ENCODE results near the gene FOXK1.

The FOXK1 gene

DNA sequence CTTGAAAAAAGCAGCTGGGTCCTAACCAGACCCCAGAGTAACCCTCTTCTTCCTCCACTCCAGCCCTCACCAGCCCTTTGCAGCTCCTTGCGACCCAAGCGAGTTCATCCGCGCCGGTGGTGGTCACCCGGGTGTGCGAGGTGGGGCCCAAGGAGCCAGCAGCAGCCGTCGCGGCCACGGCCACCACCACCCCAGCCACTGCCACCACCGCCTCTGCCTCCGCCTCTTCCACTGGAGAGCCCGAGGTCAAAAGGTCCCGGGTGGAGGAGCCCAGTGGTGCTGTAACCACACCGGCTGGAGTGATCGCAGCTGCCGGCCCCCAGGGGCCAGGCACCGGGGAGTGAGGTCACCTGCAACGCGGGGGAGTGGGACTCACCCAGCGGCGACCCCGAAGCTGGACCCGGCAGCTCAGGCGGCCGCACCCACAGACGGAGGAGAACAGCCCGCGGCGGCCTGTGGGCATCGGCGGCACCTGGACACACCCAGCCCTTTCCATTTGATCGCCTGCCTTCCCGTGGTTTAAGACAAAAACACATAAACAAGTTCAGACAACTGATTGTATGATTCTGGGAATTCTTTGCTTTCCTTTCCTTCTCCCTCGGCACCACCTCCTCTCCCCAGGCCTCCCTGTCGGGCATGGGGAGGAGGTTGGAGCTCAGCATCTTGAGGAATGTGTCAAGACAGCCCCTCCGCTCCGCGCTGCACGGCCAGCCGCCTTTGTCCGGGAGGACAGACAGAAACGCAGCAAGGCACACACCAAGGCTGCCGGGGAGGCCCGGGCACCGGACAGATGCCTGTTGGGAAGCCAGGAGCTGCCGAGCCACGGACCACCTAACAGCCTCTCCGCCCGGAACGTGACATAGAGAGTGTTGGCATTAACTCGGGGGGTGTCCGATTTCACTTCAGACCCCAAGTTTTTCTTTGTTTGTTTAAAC, 80.3 kb downstream of the FOXK1 start:
- no peaks in the 10 kb centered on the region for H3K27me3 ChIP-seq
- no peak overlapping the region for H3K4me3 ChIP-seq
- peaks cover 16 to 61% (median 34%) of the 10 kb centered on the region in 11 experiments; a peak in 15 of 22 replicates for H4K20me1 ChIP-seq
- TF ChIP-seq Cebpa-rat (IDR thresholded peaks at IDR 0.05) = no peak
- H3K9me3 ChIP-seq (replicated peaks in 1 of 11) = no peaks in the 10 kb centered on the region
- no peak overlapping the region for H3K9ac ChIP-seq
- H3K4me2 ChIP-seq = no peak overlapping the region
- peaks cover 95 to 100% (median 100%) of the 10 kb centered on the region in 11 experiments for H3K36me3 ChIP-seq
- H3K4me1 ChIP-seq = no peaks in the 10 kb centered on the region
- no peak overlapping the region for H3K27ac ChIP-seq

DNA sequence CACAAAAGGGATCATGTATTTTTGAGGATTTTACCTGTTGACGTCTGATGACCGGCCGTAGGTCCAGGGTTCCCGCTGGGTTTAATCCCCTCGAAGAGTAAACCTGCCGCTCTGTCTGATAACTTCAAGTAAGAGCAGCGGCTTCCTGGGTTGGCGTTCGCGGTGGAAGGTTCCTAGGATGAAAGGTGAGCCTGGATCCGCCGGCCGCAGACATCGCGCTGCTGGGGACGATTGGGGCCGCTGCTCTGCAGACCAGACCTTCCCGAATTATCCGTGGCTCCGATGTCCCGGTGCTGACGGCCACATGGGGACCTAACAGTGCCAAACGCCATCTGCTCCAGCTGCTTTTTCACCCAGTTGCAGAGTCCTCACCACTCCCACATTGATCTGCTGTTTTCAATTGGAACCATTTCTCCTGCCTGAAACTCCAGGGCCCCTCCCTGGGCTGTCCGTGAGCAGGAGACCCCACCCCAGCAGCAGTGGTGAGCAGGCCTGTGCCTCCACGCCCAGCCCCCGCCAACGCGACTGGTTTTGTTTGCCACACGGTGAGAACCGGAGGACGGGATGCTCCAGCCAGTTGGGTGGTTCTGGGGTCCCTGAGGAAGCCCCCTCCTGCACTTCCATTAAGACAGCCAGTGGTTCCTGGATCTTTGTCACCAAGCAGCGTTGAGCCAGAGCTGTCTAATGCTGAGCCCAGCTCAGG, 81.1 kb downstream of the FOXK1 start:
- Histone ChIP-seq H3K4me1 (no peaks in the 10 kb centered on the region), H3K9ac (no peak overlapping the region), H3K36me3 (peaks cover 90 to 97% (median 95%) of the 10 kb centered on the region in 11 experiments), H3K4me3 (no peak overlapping the region), H4K20me1 (peaks cover 16 to 61% (median 37%) of the 10 kb centered on the region in 11 experiments; a peak in 15 of 22 replicates), H3K9me3 (replicated peaks in 1 of 11) (no peaks in the 10 kb centered on the region), H3K4me2 (no peak overlapping the region), H3K27ac (no peak overlapping the region), H3K27me3 (no peaks in the 10 kb centered on the region)
- TF ChIP-seq Cebpa-rat (IDR thresholded peaks at IDR 0.05) = no peak

- Histone ChIP-seq H3K36me3 (peaks cover 85 to 96% (median 90%) of the 10 kb centered on the region in 11 experiments), H3K27me3 (no peaks in the 10 kb centered on the region), H4K20me1 (peaks cover 16 to 65% (median 37%) of the 10 kb centered on the region in 11 experiments; a peak in 15 of 22 replicates), H3K9ac (no peak overlapping the region), H3K27ac (no peak overlapping the region), H3K4me1 (no peaks in the 10 kb centered on the region), H3K4me2 (no peak overlapping the region), H3K9me3 (replicated peaks in 1 of 11) (no peaks in the 10 kb centered on the region), H3K4me3 (no peak overlapping the region)
- TF ChIP-seq Cebpa-rat (IDR thresholded peaks at IDR 0.05) = no peak
Measured at GRCh38 chr7:4763794-4764185, 81.7 kb downstream of the FOXK1 start.

DNA sequence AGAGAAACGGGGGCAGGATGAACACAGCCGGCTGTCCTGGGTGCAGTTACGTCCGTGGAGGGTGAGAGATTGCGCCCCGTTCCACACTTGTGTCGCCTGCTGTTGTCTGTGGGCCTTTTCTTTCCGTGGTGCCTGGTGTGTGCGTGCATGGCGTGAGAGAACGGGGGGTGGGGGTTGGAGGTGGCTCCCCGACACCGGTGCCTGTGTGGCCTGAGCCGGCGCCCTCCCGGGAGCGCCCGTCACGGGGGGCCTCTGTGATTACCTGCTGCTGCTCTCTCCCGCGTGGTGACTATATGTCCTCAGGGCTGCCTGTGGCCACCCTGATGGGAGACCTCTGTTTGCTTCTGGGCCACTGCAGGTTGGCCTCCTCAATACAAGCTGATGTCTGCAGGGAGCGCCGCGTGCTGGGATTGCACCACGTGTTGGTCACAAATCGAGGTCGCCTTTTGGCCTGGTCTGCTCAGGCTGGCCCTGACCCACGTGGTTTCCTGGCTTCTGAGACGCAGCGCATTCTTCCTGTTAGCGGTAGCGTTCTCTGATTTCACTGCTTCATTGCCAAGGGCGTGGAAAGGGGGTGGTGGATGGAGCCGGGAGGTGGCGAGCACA, 82.4 kb downstream of the FOXK1 start:
- Histone ChIP-seq H3K4me1 (no peaks in the 10 kb centered on the region), H3K36me3 (peaks cover 79 to 95% (median 83%) of the 10 kb centered on the region in 11 experiments), H3K27ac (no peak overlapping the region)

DNA sequence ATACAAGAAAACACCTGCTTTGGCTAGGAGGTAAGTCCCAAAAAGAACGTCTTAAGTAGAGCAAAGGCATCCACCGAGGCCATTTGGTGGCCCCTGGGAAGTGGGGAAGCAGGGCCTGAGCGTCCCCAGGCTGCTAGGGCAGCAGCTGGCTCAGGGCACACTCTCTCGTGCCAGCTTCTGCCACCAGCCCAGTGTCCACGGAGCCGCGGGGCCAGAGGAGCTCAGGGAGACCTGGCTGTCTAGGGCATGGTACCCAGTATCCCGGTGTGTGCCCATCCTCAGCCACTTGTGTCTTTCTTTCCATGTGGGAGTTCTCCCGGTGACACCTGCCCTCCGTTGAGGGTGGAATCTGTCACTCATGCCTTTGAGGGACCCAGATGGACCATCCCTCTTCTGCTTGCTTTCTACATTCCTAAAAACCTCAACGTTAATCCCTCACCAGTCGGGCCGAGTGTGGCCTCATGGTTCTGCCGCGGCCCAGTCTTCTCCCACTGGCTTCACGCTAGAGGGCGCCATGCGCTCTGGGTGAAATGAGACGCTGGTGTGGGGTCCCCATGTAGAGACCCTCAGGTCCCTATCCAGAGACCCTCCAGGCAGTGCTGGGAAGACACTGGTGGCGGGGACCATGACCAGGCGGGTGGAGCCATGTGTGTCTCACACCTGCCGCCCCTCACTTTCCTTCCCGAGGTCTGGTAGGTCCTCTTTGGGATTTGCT, 83.8 kb downstream of the FOXK1 start:
- TF ChIP-seq Cebpa-rat (IDR thresholded peaks at IDR 0.05) = no peak
- Histone ChIP-seq H3K9ac (peak overlapping the region in 1 of 11 experiments; percentile 14; a peak in 1 of 22 replicates), H3K4me1 (0 out of 20 replicates have a peak, but pooled peaks cover 0 to 3% (median 0%) of the 10 kb centered on the region in 10 experiments), H4K20me1 (peaks cover 16 to 73% (median 44%) of the 10 kb centered on the region in 11 experiments; a peak in 16 of 22 replicates), H3K4me3 (no peak overlapping the region), H3K4me2 (no peak overlapping the region), H3K27me3 (no peaks in the 10 kb centered on the region), H3K9me3 (replicated peaks in 1 of 11) (no peaks in the 10 kb centered on the region), H3K27ac (no peak overlapping the region), H3K36me3 (peaks cover 66 to 81% (median 70%) of the 10 kb centered on the region in 11 experiments)

More for the DNA sequence above, 82.4 kb downstream of the FOXK1 start:
- no peaks in the 10 kb centered on the region for H3K9me3 ChIP-seq (replicated peaks in 1 of 11)
- TF ChIP-seq Cebpa-rat (IDR thresholded peaks at IDR 0.05) = no peak
- H3K4me3 ChIP-seq = no peak overlapping the region
- no peak overlapping the region for H3K9ac ChIP-seq
- H3K4me2 ChIP-seq = no peak overlapping the region
- peaks cover 16 to 72% (median 44%) of the 10 kb centered on the region in 11 experiments; a peak in 16 of 22 replicates for H4K20me1 ChIP-seq
- no peaks in the 10 kb centered on the region for H3K27me3 ChIP-seq

- Histone ChIP-seq H3K4me2 (no peak overlapping the region), H3K9ac (no peak overlapping the region; a peak in 2 of 22 replicates), H3K9me3 (replicated peaks in 1 of 11) (no peaks in the 10 kb centered on the region), H3K4me3 (no peak overlapping the region), H4K20me1 (peaks cover 14 to 65% (median 44%) of the 10 kb centered on the region in 11 experiments; a peak in 16 of 22 replicates), H3K4me1 (0 out of 20 replicates have a peak, but pooled peaks cover 0 to 3% (median 0%) of the 10 kb centered on the region in 10 experiments), H3K36me3 (peaks cover 57 to 79% (median 65%) of the 10 kb centered on the region in 11 experiments), H3K27ac (no peak overlapping the region), H3K27me3 (no peaks in the 10 kb centered on the region)
- no peak for TF ChIP-seq Cebpa-rat (IDR thresholded peaks at IDR 0.05)
Measured at GRCh38 chr7:4766666-4767519, 84.8 kb downstream of the FOXK1 start.

GRCh38 chr7:4768597-4769569, 86.8 kb downstream of the FOXK1 start:
- Histone ChIP-seq H4K20me1 (peaks cover 14 to 59% (median 33%) of the 10 kb centered on the region in 11 experiments; a peak in 16 of 22 replicates), H3K27me3 (no peaks in the 10 kb centered on the region), H3K4me2 (no peak overlapping the region), H3K36me3 (peaks cover 39 to 64% (median 48%) of the 10 kb centered on the region in 11 experiments), H3K27ac (no peak overlapping the region; a peak in 1 of 22 replicates), H3K9ac (peak overlapping the region in 4 of 11 experiments; percentile 2 to 15 (median 14); a peak in 5 of 22 replicates), H3K4me3 (no peak overlapping the region), H3K4me1 (peaks cover 0 to 6% (median 4%) of the 10 kb centered on the region in 10 experiments; a peak in 15 of 20 replicates), H3K9me3 (replicated peaks in 1 of 11) (no peaks in the 10 kb centered on the region)
- no peak for TF ChIP-seq Cebpa-rat (IDR thresholded peaks at IDR 0.05)

Measured in BLaER1 treated with 17β-estradiol and CSF1 and Interleukin-3, amounts not matched to agents 10 nM and 100 nM (cell line).